NCI-H446 treated with DMSO at 0.1 percent for 48 hours (cell line): ENCODE measurements around the gene MAN1A1.

Experiments
- DNase-seq: peaks from one replicate; lab custom pipeline; 2025; lab: John Stamatoyannopoulos, UW

Gene MAN1A1

GRCh38 chr6:119269266-119270103 is 80.1 kb downstream of the MAN1A1 start:
- DNase-seq, result no peak

GRCh38 chr6:119267126-119267905 is 82.2 kb downstream of the MAN1A1 start:
- no peak for DNase-seq

DNA sequence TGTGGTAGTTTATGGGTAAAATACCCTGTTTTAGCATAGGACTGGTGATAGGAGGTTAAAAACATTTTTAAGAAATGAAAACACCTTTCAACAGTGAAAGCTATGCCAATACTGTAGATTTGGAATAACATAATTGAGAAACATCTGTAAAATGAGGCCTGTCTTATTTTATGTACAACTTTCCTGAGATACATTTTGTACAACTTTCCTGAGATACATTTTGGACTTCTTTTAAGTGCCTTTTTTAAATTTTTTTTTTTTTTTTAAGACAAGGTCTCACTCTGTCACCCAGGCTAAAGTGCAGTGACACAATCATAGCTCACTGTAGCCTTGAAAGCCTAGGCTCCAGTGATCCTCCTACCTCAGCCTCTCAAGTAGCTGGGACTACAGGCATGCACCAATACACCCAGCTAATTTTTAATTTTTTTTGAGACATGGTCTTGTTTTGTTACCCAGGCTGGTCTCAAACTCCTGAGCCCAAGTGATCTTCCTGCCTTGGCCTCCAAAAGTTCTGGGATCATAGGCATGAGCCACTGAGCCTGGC is 84.6 kb downstream of the MAN1A1 start:
- no peak for DNase-seq

- DNase-seq, result no peak
Measured at GRCh38 chr6:119262612-119263011, 86.9 kb downstream of the MAN1A1 start.

DNA sequence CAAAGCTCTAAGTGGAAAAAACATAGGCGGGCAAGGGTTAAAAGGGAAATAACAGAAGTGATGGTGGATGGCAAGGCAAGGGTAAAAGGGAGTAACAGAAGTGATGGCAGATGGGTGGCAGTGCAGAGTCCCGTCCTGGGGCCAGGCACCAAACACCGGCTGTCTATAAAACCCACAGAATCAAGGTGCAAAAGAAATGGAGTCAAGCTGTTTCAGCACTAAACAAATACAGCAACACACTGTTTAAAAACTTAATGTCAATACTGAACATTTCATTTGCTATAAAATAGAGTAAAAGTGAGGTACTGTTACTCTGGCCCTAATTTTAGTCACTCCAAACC is 87.6 kb downstream of the MAN1A1 start:
- DNase-seq, result no peak

DNA sequence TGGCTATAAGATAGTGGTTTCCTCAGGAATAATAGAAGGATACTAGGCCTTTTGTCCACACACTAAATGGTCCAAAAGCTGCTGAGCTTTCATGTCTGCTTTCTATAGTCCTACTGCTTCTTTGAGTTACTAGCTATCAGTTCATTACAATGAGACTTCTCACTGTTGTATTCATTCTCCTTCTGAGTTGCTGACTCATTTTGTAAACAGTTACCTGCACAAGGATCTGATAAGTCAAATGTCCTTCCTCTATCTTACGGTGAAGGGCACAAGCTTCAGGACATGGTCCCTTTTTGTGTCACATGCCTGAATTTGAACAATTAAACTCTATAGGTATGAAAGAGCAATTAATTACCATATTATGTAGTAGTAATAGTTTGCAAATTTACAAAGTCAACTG is 90.5 kb downstream of the MAN1A1 start:
- no peak for DNase-seq

- DNase-seq, result no peak
Measured at GRCh38 chr6:119257726-119258125, 91.8 kb downstream of the MAN1A1 start.

DNA sequence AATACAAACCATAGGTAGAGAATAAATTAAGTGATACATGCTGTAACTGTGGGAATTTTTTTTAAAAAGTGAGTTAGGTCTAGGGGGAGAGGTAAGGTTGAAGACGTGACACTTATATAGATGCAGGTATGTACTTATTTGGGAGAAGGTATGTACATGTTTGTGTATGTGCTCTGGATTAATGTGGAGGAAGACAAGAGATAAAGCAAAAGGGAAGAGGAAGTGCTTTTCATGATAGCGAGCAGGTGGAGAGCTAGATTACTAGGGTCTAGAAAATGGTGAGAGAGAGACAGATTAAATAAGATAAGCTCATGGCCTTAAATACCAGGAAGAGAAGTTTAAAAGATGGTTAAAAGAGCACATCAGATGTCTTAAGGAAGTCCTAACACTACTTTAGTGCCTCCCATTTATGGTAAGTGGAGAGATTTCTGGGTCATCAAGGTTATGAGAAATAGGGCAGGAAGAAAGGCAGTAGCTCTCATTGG is 92.5 kb downstream of the MAN1A1 start:
- DNase-seq, result no peak

GRCh38 chr6:119256392-119256791 is 93.2 kb downstream of the MAN1A1 start:
- DNase-seq, result no peak

DNA sequence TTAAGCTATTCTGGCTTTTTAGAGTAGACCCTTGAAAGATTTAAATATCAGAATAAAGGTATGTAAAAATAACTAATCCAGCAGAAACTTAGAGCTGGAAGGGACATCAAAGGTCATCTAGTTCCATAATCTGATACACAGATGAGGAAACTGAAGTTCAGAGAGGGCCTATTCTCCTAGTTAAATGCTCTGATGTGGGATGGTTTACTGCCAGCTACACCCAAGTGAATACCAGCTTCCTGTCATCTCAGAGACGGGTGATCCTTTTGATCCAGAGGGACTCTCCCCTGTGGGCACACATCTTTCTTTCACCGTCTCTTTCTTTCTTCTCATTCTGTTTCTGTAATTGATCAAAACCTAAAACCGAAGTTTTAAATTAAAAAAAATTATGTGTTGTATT is 94.1 kb downstream of the MAN1A1 start:
- DNase-seq, result no peak

DNA sequence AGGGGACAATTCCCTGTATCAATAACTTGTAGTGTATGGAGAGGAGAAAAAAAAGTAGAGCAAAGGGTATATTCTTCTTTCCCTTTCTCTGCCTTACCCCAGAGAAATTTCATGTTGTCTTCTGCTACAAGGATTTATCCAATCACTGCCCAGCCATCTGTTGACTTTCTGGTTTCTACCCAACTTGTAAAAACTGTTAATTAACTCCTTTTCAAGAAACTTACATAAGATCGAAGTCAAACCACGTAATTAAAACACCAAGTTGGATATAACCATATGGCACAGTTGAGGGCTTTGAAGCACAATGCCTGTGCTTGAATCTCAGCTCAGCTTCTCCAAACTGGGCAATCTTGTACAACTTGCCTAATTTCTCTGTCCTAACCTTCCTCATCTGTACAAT is 99.5 kb downstream of the MAN1A1 start:
- peak; percentile 64 for DNase-seq

GRCh38 chr6:119249319-119249718 is 100.2 kb downstream of the MAN1A1 start:
- no peak for DNase-seq

DNA sequence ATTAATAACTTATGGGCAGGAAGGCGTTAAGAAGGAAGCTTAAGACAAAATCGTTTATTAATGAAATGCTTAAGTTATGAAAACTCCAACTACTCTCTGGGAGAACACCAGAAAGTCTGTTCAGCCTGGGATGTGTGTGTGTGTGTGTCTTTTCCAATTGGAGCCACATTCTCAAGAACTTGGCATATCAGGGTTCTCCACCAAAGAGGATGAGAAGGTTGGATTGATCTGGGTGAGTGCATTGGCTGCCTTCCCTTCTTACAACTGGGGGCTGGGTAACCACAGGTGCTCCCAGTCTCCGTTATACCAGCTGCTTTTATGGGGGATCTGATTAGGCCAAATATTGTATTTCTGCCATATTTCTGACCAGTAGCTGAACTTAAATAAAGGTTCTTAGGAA is 102.1 kb downstream of the MAN1A1 start:
- DNase-seq, result no peak

GRCh38 chr6:119243657-119244056 is 105.9 kb downstream of the MAN1A1 start:
- no peak for DNase-seq

DNA sequence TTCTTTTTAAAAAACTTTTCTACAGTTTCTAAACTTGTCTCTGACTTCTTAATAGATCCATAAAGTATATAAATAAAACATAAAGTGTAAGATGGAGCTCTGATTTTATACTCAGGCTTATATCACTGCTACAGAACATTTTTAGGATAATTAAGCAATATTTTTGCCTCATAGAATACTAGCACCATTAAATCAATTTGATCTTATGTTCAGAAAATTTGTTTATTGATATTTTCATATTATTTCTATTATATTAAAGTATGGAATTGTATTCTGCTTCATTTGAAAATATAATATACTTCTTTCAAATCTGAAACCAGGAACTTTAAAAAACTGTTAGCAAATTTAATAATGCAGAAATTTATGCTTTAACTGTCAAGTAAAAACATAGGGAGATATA is 106.5 kb downstream of the MAN1A1 start:
- no peak for DNase-seq

DNA sequence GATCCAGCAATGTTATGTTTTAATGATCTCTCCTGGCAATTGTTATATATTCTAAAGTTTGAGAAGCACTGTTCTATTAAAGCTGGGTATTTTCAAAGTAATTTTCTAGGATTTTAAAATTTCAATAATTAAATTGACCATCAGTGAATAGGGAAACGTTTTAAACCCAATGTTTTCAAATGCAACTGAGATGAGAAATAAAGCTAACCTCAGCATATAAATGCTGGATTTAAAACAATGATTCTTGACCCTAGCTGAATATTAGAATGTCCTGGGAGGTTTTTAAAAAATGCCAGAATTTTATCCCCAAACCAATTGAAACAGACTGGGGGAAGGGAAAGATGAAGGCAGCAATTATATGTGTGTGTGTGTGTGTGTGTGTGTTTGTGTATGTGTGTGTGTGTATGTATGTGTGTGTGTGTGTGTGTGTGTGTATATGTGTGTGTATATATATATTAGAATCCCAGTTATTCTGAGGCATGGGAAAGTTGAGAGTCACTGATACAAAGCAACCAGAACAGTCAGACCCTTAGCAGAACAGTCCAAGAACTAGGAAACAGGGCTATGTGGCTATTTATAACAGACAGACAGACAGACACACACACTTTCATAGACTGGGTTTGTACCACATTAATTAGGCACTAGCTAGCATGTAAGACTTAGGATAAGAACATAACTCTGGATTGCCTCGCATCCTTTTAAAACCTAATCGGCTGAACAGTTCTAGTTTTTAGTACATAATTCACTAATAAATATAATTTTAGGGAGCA is 107.8 kb downstream of the MAN1A1 start:
- DNase-seq, result no peak

DNA sequence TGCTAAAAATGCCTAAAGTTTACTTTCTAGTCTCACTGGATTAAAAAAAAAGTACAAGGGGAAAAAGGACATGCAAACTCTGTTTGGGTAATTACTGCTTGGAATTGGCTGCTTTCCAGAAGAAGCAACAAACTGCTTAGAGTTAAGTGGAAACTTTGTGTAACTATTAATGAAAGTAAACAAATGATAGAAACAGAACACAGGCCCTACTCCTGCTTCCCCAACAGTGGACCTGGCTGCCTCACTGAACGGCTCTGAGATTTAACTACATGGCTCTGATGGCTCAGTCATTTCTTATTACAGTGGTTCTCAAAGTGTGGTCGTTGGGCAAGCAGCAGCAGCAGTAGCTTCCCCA is 108.5 kb downstream of the MAN1A1 start:
- DNase-seq, result no peak

DNA sequence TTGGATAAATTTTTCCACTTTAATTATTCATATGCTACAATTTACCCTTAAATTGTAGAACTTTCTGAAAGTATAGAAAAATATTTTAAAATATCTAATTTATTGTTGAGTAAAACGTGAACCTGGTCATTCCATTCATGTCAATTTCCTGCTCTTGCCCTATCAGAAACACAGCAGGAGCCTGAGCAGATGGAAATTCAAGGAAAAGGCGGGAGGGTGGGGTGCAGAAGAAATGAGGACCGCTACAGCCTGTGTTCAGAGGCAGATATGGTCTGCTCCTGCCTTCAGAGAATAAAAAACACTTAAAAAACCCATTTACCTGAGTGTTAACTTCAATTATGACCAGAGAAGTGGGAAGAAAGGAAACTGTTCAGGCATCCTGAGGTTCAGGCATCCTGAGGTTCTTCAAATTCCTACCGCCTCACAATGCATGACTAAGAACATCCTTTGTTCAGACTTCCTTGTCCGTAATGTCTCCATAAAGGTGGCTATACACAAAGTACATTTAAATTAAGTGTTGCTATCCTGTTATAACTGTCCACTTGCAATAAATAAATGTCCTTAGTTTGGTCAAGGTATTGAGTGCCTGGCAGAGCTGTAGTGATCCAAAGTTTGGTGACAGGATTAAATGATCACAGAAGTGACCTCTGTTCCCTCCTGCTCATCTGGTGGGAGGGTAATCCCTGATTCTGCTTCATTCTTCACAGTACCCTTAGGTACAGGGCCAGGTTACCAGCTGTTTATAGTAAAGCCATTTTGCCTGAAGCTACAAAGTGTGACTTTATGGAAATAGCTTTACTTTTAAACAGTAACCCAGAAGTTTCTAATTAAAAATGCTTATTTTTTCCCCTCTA is 109.1 kb downstream of the MAN1A1 start:
- DNase-seq, result no peak

- no peak for DNase-seq
Measured at GRCh38 chr6:119237177-119237715, 112.3 kb downstream of the MAN1A1 start.

DNA sequence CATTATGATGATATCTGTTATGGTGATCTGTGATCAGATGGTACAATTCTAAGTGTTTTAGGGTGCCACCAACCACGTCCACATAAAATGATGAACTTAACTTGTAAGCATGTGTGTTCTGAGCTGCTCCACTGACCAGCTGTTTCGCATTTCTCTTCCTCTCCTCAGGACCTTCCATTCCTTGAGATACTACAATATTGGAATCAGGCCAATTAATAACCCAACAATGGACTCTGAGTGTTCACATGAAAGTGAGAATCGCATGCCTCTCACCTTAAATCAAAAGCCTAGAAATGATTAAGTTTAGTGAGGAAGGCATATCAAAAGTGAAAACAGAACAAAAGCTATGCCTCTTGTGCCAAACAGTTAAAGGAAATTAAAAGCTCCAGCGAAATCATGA is 114.6 kb downstream of the MAN1A1 start:
- no peak for DNase-seq

DNA sequence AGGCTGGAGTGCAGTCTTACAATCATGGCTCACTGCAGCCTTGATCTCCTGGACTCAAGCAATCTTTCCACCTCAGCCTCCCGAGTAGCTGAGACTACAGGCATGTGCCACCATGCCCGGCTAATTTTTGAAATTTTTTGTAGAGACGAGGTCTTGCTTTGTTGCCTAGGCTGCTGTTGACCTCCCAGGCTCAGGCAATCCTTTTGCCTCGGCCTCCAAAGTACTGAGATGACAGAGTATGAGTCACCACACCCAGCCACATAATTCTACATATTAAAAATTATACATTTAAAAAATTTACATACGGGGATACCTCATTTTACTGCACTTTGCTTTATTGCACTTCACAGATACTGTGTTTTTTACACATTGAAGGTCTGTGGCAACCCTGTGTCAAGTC is 115.1 kb downstream of the MAN1A1 start:
- DNase-seq, result no peak
